GM19239 (cell line): ENCODE results near the gene PRMT7.

Experiments used
- DNase-seq: peaks from one replicate; pipeline ENCODE4 v3.0.0; 2011; ENCODE audit warnings: low spot score; ENCODE audit not compliant: insufficient read length
- FAIRE-seq: peaks from 2 replicates; lab custom pipeline; 2011; peaks lifted over from hg19 to GRCh38; lab: Jason Lieb, UNC

Gene PRMT7

DNA sequence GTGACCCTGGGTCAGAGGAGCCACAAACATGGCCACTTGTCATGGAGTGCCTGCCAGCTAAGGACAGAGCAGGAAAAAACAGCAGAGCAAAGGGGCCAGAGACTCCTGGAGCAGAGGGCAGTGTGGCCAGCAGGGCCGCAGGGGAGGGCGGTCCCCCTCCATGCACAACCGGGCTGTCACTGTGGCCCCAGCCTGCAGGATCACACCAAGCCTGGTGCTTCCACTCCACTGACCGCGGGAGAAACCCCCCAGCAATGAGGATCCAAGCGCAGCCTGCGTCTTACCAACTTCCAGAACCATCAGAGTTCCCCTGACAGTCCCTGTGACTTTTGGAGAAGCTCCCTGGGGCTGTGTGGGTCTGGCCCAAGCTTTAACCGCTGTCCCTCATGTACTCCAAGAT is 62.0 kb downstream of the PRMT7 start:
- no peak for FAIRE-seq

GRCh38 chr16:68373528-68374245 is 62.9 kb downstream of the PRMT7 start:
- FAIRE-seq (no peak), DNase-seq (no peak)

More for the DNA sequence above, 62.0 kb downstream of the PRMT7 start:
- DNase-seq, result no peak

DNA sequence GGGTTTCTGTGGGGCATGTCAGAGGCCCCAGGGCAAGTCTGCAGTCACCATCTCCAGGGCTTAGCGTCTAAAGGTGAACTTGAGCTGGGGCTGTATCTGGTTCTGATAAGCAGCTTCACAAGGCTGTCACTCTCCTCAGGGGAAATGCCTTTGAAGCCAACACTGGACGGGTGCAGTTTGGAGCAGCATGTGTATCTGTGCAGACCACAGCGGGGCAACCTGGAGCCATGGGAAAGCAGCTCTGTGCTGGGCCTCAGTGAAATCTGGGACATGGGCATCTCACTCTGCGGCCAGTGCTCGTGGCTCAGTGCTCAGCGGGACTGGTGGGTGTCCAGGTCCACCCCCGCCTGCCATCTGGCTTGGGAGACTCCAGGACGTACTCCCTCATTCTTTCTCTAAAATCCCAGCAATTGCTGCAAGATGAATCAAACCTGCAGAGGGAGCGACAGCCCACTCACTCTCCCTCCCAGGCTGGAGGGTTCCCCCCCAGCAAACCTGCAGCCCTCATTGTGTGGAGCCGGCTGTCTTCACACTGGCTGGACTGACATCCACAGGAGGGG is 63.5 kb downstream of the PRMT7 start:
- no peak for DNase-seq
- FAIRE-seq, result no peak

- DNase-seq, result no peak
- FAIRE-seq, result no peak
These were observed 64.3 kb downstream of the PRMT7 start for GRCh38 chr16:68374961-68375660.

DNA sequence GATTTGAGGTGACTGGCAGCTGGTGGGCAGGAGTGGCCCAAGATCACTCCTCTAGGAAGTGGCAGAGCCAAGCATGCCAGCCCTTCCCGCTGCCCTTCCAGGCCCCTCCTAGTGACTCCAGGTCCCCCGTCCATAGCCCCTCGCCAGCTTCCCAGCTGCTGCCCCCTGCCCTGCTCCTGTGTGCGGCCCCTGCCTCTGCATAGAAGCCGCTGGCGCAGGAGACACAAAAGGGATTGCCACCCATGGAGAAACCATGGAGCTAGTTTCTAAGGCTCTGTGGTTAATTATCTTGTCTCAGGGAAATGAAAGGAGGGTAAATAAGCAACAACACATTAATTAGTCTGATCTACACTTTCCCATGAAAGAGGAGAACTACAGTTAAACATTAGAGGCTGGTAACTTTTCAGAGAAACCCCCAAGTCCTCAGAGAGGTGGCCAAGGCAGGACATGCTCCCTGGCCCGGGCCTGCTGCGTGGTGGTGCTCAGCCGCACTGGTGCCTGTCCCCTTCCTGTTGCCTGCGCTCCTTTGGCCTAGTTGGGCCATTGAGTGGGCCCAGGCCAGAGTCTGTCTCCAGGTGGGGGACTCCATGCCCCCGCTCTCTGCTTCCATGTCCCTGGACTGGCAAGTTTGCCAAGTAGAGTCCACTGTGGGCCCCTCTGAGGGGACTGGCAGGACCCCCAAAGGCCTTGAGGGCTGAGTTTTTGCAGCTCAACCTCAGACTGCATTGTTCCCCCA is 65.2 kb downstream of the PRMT7 start:
- DNase-seq, result no peak
- FAIRE-seq, result no peak

DNA sequence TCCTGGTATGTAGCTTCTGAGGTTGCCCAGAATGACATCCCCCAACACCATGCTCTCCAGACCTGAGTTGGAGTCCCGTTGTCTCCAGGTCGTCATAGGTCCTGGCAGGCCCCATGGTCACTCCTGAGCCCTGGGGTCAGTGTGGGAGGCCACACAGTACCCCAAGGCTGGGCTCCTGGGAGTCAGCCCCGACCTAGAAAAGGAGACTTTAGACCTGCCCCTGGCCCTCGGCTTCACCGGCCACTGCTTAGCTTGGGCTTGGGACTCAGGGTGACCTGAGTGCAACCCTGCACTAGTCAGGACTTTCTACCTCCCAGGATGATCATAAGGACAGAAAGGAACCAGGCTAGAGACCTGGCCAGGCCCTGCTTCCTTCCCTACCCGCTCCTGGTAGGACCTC is 65.8 kb downstream of the PRMT7 start:
- FAIRE-seq, result no peak
- DNase-seq, result no peak

- DNase-seq (no peak), FAIRE-seq (no peak)
These were observed 66.4 kb downstream of the PRMT7 start for GRCh38 chr16:68377221-68377620.

GRCh38 chr16:68377667-68378393 is 67.0 kb downstream of the PRMT7 start:
- DNase-seq (no peak), FAIRE-seq (no peak)

- DNase-seq, result no peak
- FAIRE-seq, result no peak
These were observed 67.9 kb downstream of the PRMT7 start for GRCh38 chr16:68378436-68379415.

DNA sequence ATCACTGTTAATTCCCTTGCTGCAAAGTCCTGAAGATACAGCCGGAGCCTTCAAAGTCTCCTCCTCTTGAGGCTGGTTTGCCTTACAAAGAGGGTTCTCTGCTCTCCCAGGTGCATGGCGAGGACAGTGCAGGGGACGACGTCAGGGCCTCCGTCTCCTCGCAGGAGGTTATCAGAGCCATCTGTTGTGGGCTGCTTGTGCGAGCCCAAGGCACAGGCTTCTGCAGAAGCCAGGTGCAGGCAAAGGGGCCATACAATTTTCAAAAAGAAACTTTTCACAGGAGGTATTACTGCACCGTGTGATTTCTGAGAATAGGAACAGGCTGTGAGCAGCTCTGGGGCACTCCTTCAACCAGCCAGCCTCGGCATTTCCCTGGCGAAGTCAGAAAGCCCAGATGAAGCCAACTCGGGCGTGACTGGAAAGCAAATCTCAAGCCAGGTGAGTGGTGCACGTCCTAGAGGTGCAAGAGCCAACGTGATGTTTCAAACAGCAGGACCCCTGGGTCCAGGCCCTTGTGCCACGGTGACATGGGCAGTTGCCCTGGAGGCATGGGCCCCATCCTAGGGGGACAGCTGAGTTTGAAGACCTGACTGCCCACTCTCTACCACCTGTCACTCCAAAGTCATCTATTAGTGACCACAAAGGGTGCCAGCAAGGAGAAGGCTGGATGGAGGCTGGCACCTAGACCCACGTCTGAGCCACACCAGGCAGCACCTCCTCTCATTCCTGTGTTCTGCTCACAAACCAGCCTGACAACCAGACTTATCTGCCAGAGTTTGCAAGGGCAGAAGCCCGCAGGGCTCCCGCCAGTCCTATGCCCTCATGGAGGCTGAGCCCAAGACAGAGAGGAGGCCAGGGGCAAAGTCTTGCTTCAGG is 68.9 kb downstream of the PRMT7 start:
- DNase-seq (no peak), FAIRE-seq (no peak)

DNA sequence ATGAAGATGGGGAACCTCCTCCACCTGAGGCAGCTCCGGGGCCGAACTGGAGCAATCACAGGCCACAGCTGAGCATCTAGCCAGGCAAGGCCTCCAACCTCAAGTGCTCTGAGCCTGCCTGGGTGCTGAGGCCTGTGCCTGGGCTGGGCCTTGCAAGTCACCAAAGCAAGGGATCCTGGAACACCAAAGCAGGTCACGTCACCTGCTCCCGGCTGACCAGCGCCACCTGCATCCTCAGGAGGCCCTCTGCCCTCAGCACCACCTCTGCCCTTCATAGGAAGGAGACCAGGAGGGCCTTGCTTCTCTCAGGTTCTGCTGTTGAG is 69.5 kb downstream of the PRMT7 start:
- FAIRE-seq (no peak), DNase-seq (no peak)

DNA sequence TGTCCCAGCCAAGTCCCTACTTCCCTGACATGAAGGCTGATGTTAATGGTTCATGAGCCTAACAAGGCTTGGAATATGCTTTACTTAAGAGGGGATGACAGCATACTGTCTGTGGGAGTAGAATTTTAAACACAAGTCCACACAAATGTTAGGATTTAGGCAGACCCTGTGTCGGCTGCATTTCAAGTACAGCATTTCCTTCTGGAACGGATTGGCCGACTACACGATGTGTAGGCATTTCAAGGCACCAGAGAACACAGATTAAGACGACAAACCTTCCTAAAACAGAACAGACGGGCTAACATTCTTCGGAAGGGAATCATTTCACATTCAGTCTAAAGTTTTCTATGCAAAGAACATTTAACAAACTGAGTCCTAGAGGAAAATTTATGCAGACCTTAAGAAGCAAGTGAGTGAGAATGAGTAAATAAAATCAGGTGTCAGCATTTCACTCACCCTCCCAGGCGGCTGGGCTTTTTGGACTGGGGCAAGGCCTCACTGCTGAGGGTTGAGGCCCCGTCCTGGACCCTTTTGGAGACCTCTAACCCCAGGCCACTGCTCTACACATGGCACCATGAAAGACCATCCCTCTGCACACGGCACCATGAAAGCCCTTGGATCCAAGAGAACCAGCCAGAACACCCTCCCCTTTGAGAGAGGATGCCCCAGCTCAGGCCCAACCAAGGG is 70.0 kb downstream of the PRMT7 start:
- peak; percentile 4 for FAIRE-seq

DNA sequence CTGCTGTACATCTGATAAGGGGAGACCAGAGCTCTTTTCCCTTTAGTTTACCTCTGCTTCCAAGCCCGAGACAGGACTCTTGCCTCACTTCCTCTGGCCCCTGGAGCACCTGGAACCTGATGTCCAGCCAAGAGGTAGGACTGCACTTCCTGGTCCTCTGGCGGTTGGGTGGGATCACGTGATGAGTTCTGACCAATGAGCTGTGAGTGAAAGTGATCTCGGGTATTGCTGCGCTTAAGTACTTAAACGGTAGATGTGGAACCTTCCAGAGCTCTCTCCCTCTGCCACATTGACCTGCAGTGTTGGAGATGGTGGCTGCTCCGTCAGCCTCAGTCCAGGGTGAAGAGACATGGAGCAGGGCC is 70.5 kb downstream of the PRMT7 start:
- DNase-seq (no peak), FAIRE-seq (no peak)

More for the DNA sequence above, 70.0 kb downstream of the PRMT7 start:
- DNase-seq, result no peak

- no peak for DNase-seq
- FAIRE-seq, result peak; percentile 21
These were observed 71.5 kb downstream of the PRMT7 start for GRCh38 chr16:68382296-68382718.

GRCh38 chr16:68383858-68384257 is 73.0 kb downstream of the PRMT7 start:
- FAIRE-seq, result no peak

GRCh38 chr16:68384288-68385161 is 73.7 kb downstream of the PRMT7 start:
- DNase-seq, result no peak

More at GRCh38 chr16:68383858-68384257, 73.0 kb downstream of the PRMT7 start:
- DNase-seq, result no peak

DNA sequence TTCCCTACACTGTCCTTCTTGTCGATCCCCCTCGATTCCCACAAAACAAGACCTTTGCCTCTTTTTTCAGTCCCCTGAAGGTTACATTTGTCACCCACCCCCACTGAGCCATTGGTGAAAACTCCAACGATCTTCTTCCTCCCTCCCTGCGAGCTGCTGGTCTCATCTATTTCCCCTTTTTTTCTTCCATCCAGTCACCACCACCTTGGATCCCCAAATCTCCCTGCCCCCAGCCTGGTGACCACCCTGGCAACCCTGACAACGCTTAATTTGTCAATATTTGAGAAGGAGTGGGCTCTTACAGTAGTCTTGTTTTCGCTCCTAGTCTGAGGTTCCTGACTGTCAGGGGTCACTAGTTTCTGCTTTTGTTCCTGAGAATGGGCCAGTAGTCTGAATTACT is 74.6 kb downstream of the PRMT7 start:
- FAIRE-seq (no peak), DNase-seq (no peak)

More at GRCh38 chr16:68384288-68385161, 73.7 kb downstream of the PRMT7 start:
- peak; percentile 8 for FAIRE-seq
